Thyroid gland (tissue), 4 donors: ENCODE measurements around the gene LDLR.

Source experiments
- CTCF ChIP-seq, 6 experiments: fragments of 200-600 bp in 3 of 6; fragments of 450-650 bp in 3 of 6; sonication (generic) in 3 of 6; IDR thresholded peaks; one replicate each; pipeline ENCODE4 v1.5.1; 2016 to 2019; ENCODE audit warnings: antibody characterized with exemption in 6 of 6, mild to moderate bottlenecking in 2 of 6, inconsistent platforms in 1 of 6, moderate library complexity in 1 of 6
- POLR2A ChIP-seq, 2 donors: fragments of 450-650 bp; IDR thresholded peaks; one replicate each; pipeline ENCODE4 v1.6.1; 2017; ENCODE audit warnings: antibody characterized with exemption in 2 of 2, mild to moderate bottlenecking in 2 of 2, moderate library complexity in 1 of 2

DNA sequence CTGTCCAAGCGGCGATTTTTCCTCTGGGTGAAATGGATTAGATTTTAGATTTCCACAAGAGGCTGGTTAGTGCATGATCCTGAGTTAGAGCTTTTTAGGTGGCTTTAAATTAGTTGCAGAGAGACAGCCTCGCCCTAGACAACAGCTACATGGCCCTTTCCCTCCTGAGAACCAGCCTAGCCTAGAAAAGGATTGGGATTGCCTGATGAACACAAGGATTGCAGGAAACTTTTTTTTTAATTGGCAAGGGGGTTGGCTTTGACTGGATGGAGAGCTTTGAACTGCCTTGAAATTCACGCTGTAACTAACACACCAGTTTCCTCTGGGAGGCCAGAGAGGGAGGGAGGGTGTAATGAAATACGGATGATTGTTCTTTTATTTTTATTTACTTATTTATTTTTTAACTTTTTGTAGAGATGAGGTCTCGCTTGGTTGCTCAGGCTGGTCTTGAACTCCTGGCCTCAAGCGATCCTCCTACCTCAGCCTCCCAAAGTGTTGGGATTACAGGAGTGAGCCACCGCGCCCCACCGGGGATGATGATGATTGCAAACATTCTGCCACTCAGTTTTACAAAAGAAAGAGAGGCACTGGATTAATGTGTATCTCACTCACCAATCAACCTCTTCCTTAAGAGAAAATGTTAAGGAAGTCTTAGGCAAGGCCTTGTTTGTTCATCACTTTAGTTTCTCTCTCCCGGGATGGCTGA lies 1.9 kb downstream of the LDLR start:
- TF ChIP-seq CTCF (IDR thresholded peaks at IDR 0.05) (no peak), POLR2A (IDR thresholded peaks at IDR 0.05) (no peak)
